Measurements from ENCODE around the gene PPM1D.

PPM1D gene

DNA sequence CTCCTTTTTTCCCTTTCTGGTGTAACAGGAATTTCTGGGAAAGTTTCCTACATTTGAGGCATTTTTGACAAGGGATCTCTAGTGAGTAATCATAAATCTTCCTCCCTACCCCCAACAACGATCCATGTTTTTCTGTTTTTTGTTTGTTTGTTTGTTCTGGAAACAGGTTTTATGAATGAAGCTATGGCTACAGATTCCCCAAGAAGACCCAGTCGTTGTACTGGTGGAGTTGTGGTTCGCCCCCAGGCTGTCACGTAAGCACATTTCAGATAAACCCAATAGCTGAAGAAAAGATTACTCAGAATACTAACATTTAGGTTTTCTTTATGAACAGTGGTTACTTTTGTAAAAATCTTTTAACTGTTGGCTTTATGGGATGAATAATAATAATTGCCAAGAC is 79.3 kb downstream of the PPM1D start:
- no peak overlapping the region for H3K4me3 ChIP-seq (ENCODE audit: low read length)
- DNase-seq (ENCODE audit: low read depth), result no peak
- TF ChIP-seq, protein P1, sequence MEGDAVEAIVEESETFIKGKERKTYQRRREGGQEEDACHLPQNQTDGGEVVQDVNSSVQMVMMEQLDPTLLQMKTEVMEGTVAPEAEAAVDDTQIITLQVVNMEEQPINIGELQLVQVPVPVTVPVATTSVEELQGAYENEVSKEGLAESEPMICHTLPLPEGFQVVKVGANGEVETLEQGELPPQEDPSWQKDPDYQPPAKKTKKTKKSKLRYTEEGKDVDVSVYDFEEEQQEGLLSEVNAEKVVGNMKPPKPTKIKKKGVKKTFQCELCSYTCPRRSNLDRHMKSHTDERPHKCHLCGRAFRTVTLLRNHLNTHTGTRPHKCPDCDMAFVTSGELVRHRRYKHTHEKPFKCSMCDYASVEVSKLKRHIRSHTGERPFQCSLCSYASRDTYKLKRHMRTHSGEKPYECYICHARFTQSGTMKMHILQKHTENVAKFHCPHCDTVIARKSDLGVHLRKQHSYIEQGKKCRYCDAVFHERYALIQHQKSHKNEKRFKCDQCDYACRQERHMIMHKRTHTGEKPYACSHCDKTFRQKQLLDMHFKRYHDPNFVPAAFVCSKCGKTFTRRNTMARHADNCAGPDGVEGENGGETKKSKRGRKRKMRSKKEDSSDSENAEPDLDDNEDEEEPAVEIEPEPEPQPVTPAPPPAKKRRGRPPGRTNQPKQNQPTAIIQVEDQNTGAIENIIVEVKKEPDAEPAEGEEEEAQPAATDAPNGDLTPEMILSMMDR (IDR thresholded peaks at IDR 0.05; ENCODE audit: insufficient read depth, low read depth, low read length, missing control alignments), result no peak

GRCh38 chr17:60680754-60681153 is 80.8 kb downstream of the PPM1D start:
- no peak for DNase-seq (ENCODE audit: low read depth)
- TF ChIP-seq, protein P1 (IDR thresholded peaks at IDR 0.05; ENCODE audit: insufficient read depth, low read depth, low read length, missing control alignments), result no peak
- H3K4me3 ChIP-seq (ENCODE audit: low read length), result no peak overlapping the region

DNA sequence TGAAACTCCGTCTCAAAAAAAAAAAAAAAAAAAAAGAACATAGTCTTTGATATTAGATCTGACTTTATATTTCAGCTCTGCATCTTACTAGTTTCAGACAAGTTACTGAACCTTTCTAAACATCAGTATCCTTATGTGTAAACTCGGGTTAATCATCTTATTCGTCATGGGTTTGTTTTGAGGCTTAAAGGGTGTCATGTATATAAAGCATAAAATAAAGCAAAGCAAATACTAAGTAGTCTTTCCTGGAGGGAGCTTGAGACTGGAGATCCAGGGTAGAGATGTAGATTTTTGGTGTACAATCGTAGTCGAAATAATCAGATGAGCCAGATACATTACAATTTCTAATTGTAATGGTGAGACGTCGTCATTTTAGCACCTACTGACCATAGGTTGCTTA is 85.4 kb downstream of the PPM1D start:
- no peak for DNase-seq (ENCODE audit: low read depth)

DNA sequence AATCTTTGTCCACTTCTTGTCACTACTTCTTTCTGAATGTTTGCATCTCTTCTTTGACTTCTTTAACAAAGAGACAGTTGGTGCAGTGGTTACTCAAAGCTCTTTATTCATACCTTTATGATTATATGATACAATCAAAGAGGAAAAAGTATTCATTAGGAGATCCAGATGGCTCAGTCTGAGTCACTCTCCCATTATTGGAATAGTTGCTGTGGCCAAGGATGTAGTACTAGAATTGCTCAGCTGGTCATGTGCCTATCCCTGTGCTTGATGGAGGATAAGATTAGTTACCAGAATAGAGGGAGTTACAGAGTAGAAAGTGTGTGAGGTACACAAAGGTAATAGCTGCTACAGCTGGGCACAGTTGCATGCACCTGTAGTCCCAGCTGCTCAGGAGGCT is 96.0 kb downstream of the PPM1D start:
- peak; percentile 61 for DNase-seq (ENCODE audit: low read depth)
- TF ChIP-seq, protein P1 (IDR thresholded peaks at IDR 0.05; ENCODE audit: insufficient read depth, low read depth, low read length, missing control alignments), result no peak

More for the DNA sequence above, 85.4 kb downstream of the PPM1D start:
- no peak overlapping the region for H3K4me3 ChIP-seq (ENCODE audit: low read length)
- TF ChIP-seq, protein P1 (IDR thresholded peaks at IDR 0.05; ENCODE audit: insufficient read depth, low read depth, low read length, missing control alignments), result no peak

DNA sequence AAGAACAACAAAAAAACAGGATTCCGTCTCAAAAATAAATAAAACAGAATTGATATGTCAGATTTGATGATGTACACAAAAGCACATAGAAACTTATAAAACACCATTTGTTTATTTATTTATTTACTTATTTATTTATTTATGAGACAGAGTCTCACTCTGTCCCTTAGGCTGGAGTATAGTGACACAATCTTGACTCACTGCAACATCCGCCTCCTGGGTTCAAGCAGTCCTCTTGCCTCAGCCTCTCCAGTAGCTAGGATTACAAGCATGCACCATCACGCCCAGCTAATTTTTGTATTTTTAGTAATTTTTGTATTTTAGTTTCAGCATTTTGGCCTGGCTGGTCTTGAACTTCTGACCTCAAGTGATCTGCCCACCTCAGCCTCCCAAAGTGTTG is 99.1 kb downstream of the PPM1D start:
- H3K4me3 ChIP-seq (ENCODE audit: low read length), result no peak overlapping the region
- DNase-seq (ENCODE audit: low read depth), result peak; percentile 36
- TF ChIP-seq, protein P1 (IDR thresholded peaks at IDR 0.05; ENCODE audit: insufficient read depth, low read depth, low read length, missing control alignments), result no peak

More for the DNA sequence above, 96.0 kb downstream of the PPM1D start:
- no peak overlapping the region for H3K4me3 ChIP-seq (ENCODE audit: low read length)

GRCh38 chr17:60704170-60704569 is 104.2 kb downstream of the PPM1D start:
- H3K4me3 ChIP-seq (ENCODE audit: low read length), result no peak overlapping the region
- no peak for DNase-seq (ENCODE audit: low read depth)
- TF ChIP-seq, protein P1 (IDR thresholded peaks at IDR 0.05; ENCODE audit: insufficient read depth, low read depth, low read length, missing control alignments), result no peak

DNA sequence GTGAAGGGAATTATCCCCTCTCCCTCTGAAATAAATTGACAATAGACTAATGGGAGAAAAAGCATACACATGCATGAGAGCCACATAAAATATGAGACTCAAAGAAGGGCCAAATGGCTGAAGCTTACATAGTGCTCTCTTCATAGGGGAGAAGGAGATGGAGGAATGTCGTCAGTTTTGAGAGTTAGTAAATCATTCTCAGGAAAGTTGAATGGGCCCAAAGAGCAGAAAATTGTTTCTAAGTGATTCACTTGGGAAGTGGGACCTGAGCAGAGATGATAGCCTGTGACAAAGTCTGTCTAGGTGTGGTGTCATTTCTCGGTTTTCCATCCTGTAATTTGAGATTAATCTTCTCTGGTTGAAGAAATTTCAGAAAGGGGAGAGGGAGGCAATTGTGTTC is 112.7 kb downstream of the PPM1D start:
- no peak overlapping the region for H3K4me3 ChIP-seq (ENCODE audit: low read length)
- DNase-seq (ENCODE audit: low read depth), result no peak
- TF ChIP-seq, protein P1 (IDR thresholded peaks at IDR 0.05; ENCODE audit: insufficient read depth, low read depth, low read length, missing control alignments), result no peak
